ENCODE data around the gene HOXD10. TPM values are rescaled to one million over a fixed set of nuclear protein-coding genes. Genes with fewer than 3 reads are reported as not detected.

The HOXD10 gene
- not detected for total RNA-seq

DNA sequence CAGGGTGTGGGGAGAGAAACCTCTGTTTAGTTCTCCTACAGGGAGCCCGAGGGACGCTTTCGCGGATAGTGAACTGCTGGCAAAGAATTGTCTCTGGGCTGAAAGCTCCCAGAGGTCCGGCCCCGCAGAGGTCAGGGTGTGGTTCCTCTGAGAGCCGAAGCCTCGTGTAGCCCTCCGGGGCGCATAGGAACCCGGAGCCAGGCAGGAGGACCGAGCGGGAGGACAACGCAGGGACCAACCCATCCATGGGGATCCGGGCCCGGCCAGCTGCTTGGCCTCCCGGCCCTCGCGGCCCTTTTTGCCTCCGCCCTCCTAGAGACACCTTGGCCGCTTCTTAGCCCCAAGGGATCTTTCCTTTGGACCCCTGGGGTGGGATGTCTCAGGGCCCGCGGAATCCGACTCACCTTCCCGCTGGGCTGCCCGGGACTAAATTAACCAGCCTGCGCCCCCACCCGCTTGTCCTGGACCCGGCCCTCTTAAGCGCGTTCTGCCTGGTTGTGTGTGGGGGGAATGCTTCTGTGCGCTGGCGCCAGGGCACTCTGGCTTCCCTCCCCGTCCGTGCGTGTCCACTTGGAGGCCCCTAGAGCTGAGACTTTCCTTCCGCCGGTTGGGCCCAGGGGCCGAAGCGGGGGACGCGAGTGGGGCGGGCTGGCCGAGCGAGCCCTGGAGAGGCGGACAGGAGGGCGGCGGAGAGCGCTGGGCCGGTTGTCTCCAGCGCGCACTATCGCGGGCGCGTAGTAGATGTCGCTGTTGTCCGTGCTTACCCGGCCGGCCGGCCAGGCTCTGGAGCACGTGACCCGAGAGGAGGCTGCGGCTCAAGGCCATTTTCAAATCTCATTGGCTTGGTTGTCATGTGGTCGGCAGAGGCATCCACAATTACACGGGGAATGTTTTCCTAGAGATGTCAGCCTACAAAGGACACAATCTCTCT is at the start of gene HOXD10:
Gene HOXD10, plus strand, starts transcription at position 896 of the 931 bp plus-strand sequence. CDS start 56 bp downstream, outside the sequence.
- DNase-seq, result no peak

GRCh38 chr2:176067589-176068418 is 48.8 kb upstream of the HOXD10 start:
- no peak for DNase-seq

DNA sequence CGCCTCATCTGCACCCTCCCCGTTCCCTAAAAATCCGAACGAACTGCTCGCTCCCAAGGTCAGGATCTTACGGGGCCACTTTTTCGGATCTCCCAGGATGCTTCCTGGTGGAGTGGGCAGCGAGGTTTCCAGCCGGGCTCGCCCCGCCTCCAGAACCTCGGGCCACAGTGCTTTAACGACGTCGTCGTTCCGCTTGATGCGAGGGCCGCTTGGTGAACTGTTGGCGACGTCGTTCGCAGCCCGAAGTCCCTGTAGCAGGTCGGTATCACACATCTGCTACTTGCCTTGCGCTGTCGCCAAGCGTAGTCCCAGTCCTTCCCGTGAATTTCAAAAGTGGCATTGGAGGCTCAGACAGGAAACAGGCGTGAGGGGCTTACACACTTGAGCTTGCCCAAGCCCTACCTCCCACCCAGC is 48.2 kb upstream of the HOXD10 start:
- no peak for DNase-seq

DNA sequence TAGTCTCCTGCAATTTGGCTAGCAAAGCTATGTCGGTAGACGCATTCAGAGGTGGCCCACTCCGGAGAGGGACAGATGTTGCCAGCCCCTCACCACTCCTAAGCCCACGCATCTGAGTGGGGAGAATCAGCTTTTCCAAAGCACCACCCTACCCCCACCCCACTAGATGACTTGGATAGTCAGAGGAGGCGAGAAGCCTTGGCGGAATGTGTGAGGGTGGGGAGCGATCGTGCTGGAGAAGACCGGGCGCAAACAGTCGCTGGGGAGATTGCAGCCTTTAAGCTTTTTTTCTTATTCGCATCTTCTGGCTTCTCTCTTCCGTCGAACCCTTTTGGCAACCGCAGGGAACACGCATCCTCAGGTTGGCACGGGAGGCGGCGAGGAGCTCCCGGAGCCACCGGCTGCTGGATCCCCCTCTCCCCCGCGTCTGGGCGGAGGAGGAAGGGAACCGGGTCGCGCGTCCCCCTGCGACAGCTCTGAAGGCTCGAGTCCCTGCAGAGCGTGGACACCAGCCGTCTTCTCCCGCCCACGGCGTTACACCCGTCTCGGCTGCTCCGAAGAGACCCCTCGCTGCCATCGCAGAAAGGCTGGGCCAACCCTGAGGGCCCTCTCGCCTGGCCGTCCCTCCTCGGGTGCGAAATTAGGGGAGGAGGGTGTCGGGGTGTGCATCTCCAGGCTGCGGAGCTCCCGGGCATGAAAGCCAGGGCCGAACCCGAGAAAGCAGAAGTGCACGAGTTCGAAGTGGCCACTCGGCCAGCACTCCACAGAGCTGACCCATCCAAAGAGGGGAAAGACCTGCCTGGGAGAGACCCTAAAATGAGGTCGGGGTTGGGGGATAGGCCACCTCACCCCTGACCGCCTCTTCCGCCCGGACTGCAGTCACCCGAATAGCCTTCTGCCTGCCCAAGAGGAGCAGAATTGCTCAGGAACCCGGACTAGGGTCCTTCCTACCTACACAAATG is 45.0 kb upstream of the HOXD10 start:
- DNase-seq, result no peak

DNA sequence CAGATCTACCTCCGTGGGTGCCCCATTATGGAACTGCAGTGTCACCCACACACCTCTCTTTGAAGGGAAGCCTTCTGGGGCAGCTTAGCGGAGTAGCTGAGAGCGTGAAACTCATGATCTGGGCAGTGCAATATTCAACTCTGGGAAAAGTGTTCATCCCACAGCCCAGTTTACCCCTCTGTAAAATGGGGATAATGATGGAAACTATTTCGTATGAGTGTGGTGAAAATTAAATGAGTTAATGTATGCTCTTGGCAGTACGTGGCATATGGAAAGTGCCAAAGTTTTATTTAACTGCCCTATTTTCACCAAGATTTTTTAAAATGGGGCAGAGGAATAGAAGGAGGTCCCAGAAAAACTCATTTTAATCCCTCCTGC is 44.3 kb upstream of the HOXD10 start:
- DNase-seq, result no peak

GRCh38 chr2:176072951-176073904 is 43.4 kb upstream of the HOXD10 start:
- no peak for DNase-seq

DNA sequence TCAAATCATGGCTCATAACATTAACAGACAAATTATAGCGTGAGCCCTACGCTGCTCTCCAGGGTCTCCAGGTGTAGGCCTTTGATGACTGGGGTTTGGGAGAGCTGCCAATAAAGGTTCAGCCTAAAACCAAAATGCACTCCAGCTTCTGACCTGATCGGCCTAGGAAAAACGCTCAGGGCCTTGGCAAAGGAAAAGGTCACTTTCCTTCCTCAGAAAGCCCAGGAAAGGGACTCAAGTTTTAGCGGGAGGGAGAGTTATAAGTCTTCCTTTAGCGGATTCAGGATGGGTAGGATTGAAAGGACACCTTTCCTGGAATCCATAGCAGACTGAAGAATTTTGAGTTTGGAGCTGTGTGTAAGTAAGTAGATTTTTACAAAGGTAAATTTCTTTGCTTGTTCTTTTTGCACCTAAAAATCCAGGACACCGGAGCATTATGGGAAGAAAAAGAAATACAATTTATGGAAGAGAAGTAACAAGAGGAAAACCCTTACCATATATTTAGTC is 41.6 kb upstream of the HOXD10 start:
- DNase-seq, result no peak

GRCh38 chr2:176075481-176075880 is 41.1 kb upstream of the HOXD10 start:
- DNase-seq, result no peak

DNA sequence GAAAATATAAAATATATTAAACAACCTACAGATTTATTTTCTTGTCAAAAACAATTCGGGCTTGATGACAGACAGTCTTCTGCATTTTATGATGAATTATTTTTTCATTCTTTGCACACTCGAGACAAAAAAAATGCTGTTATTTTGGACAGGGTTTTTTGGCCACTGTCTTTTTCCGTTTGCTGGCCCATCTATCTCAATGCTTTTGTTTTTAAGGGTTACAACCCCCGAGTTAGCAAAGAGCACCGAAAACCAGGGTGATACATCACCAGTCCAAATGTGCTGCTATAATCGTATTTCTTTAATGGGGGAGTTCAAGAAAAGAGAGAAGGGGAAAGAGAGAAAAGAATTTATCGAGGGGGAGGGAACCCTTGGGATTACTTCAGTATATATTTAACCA is 40.5 kb upstream of the HOXD10 start:
- DNase-seq, result no peak

DNA sequence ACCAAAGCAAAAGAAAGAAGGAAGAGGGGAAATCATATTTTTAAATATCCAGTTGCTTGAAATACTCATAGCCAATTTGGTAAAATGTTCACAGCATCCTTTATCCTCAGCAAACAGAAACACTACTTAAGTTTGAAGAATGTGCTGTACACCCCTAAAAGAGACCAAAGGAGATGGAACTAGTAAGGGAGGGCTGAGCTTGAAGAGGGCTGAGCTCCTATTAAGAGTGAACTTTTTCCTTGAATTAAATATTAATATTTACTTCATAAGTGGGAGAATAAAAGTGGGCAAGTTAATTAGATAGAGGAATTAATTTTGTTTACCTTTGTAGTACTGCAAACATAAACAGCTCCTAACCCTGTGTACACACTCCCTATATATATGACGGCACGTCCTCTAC is 39.8 kb upstream of the HOXD10 start:
- DNase-seq, result no peak

DNA sequence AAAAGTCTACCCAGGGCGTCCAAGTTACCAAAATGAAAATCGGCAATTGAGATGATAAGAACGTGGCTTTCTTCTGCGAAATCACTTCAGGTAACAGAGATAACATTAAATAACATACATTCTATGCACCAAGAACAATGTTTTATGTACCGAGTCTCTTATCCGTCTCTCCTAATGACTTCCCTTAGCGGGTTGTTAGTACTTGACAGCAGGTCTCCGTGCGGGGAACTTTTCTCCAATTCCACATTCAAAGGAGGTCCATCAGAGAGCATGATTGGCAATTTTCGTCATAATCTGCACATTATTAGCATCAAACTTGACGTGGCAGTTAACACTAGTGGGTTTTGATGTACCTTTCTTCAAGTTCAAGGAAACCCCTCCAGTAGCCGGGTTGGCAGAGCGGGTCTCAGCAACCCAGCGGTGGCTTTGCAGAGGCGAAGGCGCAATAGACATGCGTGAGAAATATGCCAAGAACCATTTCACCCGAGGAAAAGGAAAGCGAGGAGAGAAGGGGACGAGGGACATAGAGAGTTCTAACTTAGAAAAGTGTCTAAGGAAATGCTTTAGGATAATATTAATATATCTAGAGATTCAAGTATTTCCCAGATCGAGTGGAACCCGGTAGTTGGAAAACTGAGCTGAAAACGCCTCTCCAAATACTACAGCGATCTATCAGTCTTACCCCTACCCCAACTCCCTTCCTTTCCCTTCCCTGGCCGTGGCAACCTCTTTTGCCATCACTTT is 37.9 kb upstream of the HOXD10 start:
- no peak for DNase-seq

GRCh38 chr2:176079285-176079830 is 37.2 kb upstream of the HOXD10 start:
- DNase-seq, result no peak

DNA sequence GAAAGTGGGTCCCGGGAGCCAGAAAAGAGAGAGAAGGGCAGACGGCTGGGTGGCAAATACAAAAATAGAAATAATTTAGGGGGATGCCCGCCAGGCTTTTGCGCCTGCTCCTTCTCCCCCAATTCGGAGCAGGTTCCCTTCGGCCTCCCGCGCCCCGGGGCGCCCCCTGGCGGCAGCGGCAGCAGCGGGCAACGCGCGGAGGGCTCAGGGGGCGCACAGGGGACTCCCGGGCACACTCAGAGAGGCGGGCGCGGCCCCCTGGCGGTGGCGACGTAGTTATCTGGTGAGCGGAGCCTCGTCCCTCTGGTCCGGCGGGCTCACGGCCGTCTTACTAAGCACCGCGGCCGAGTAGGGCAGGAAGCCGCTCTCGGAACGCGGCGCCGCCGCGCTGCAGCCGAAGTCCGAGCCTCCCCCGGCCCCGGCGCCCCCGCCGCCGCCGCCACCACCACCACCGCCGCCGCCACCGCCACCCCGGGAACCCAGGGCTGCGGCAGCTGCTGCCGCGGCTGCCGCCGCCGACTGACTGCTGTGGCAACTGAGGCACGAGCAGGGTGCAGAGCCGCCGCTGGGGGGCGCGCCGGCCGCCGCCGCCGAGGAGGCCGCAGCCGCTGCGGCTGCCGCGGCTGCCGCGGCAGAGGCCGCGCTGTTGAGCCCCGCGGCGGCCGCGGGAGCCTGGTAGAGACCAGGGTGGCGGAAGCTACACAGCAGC is 36.6 kb upstream of the HOXD10 start:
- DNase-seq, result no peak

DNA sequence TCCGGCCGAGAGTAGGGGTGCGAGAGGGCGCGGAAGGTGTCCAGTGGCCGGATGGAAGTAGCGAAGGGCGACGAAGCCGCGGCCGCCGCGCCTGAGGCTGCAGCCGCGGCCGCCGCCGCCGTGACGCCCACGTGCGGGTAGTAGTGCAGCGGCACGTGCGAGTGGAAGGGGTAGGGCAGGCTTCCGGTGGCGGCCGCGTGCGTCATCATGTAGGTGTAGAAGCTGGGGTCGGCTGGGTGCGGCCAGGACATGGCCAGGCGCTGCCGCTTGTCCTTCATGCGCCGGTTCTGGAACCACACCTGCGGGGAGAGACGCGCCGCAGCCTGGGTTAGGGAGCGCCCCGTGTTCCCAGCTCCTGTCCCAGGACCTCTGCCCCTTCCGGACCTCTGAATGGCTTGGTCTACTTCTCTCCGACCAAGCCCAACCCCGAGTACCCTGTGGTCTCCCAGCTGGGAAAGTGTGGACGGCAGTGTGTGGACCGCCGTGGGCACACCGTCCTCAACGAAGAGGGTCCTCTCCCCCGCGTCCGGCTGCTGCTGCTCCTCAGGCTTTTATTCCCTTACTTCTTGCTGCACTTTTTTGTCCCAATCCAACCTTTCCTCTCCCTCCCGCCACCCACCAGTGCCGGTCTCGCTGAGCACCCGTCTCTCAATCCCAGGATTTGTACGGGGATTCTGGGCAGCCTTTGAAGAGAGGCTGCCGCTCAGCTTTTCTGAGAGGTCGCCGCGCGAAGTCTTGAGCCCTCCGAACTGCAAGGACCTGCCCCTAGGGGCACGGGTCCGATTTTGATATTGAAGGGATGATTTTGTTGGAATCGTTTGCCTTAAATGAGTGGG is 35.8 kb upstream of the HOXD10 start:
- no peak for DNase-seq

DNA sequence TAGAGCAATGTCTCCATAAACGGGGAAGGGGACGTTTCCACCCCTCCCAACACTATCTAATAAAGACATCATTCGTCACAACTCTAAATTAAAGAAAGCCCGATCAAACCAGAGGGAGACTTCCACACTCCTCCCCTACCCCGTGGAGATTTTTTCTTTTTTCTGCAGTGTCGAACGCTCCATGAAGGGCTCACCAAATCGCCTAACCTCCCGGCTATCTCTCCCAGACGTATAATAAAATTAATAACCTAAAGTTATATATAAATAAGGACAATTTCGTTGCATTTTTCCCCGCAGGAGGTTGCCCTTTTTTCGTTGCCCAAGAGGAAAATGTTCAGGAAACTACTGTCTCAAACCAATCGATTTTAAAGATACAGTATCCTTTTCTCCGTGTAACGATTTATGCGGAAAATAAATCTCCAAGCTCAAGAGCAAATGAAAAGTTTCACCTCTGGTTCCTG is 35.2 kb upstream of the HOXD10 start:
- no peak for DNase-seq

GRCh38 chr2:176081837-176082524 is 34.6 kb upstream of the HOXD10 start:
- DNase-seq, result no peak

DNA sequence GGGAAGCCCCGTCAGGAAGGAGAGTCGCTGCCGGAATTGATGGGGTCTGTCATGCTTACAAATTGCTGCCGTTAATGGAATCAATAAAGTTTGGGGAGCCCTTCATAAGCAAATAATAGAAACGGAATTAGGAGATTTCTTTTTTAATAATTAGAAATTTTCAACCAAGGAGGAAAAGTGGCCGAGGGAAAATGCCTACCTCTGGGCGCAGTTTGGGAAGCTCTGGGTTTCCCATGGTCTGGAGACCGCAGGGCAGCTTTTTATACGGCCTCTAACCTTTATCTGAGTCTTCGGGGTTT is 34.1 kb upstream of the HOXD10 start:
- no peak for DNase-seq
